ENCODE data around the gene FBXL7.

FBXL7 gene

DNA sequence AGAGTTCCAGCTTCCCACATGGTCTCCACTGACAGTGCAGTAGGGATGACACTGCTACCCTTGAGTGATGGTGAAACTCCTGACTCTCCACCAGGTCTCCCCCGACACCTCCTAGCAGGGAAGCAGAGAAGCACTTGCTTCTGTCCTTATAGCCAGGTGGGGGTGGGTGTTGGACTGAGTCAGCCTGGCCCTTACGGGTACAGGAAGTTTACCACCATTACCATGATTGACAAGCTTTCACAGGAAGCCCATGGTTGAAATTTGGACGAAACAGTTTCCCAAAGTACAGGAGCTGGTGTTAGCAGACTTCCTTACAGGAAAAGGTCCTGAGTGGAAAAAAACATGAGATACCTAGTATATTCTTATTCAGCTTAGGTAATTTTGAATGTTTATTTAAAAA lies 3.1 kb upstream of the FBXL7 start:
- Histone ChIP-seq H3K27me3 (ENCODE audit: low read length) (0 out of 2 replicates have a peak, but pooled peaks cover 3% of the 10 kb centered on the region), H3K27ac (ENCODE audit: low read depth, low read length) (no peak overlapping the region), H3K9ac (ENCODE audit: low read length) (no peak overlapping the region), H2AFZ (ENCODE audit: low read depth, low read length, severe bottlenecking) (no peak overlapping the region), H3K9me2 (replicated peaks; ENCODE audit: insufficient read depth, low read length) (no peaks in the 10 kb centered on the region), H3K4me2 (ENCODE audit: low read depth, low read length, poor library complexity, severe bottlenecking) (no peak overlapping the region), H3K36me3 (ENCODE audit: low read length) (no peaks in the 10 kb centered on the region), H3K4me3 (ENCODE audit: insufficient read depth, low read length, poor library complexity, severe bottlenecking) (no peak overlapping the region), H4K20me1 (ENCODE audit: low read depth, low read length) (no peaks in the 10 kb centered on the region), H3K9me3 (ENCODE audit: insufficient read depth, low read length) (no peaks in the 10 kb centered on the region), H3K79me2 (ENCODE audit: insufficient read depth, low read length) (no peaks in the 10 kb centered on the region), H3F3A (ENCODE audit: insufficient read depth) (no peaks in the 10 kb centered on the region)
- TF ChIP-seq, protein P1, sequence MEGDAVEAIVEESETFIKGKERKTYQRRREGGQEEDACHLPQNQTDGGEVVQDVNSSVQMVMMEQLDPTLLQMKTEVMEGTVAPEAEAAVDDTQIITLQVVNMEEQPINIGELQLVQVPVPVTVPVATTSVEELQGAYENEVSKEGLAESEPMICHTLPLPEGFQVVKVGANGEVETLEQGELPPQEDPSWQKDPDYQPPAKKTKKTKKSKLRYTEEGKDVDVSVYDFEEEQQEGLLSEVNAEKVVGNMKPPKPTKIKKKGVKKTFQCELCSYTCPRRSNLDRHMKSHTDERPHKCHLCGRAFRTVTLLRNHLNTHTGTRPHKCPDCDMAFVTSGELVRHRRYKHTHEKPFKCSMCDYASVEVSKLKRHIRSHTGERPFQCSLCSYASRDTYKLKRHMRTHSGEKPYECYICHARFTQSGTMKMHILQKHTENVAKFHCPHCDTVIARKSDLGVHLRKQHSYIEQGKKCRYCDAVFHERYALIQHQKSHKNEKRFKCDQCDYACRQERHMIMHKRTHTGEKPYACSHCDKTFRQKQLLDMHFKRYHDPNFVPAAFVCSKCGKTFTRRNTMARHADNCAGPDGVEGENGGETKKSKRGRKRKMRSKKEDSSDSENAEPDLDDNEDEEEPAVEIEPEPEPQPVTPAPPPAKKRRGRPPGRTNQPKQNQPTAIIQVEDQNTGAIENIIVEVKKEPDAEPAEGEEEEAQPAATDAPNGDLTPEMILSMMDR (IDR thresholded peaks at IDR 0.05; ENCODE audit: insufficient read depth, low read length, poor library complexity, severe bottlenecking), result no peak
- no peak for TF ChIP-seq EZH2phosphoT487 (conservative IDR thresholded peaks at IDR 0.05; ENCODE audit: low read length)

DNA sequence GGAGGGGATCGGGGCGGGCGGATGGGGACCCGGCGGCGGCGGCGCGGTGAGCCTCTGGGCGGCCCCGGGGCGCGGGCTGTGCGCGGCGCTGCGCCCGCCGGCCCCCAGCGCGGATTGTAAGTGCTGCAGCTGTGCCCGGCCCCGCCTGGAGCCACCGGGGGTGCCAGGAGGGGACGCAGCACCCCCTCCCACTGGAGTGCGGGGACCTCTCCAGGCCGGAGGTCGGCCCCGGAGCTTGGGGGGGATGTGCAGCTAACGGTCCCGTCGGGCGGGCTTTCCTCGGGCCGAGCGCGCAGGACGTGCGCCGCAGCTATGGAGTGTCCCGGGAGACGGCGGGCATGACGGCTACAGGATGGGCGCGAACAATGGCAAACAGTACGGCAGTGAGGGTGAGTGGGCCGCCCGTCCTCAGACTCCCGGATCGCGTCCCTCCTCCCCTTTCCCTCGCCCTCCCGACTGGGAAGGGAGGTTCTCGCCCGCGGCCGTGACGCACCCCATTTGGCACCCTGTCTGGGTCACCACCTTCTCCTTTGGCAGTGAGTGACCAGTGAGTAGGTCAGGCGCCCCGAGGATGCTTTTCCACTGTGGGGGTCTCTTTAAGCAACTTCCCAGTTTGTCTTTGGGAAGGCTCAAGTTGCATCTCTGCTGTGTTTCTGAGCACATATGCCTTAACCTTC lies 483 bp downstream of the FBXL7 start:
- H3F3A ChIP-seq (ENCODE audit: insufficient read depth), result no peaks in the 10 kb centered on the region
- H3K27me3 ChIP-seq (ENCODE audit: low read length), result 0 out of 2 replicates have a peak, but pooled peaks cover 3% of the 10 kb centered on the region
- H3K9me3 ChIP-seq (ENCODE audit: insufficient read depth, low read length), result no peaks in the 10 kb centered on the region
- H3K36me3 ChIP-seq (ENCODE audit: low read length), result no peaks in the 10 kb centered on the region
- H2AFZ ChIP-seq (ENCODE audit: low read depth, low read length, severe bottlenecking), result no peak overlapping the region
- no peak overlapping the region for H3K27ac ChIP-seq (ENCODE audit: low read depth, low read length)
- TF ChIP-seq EZH2phosphoT487 (conservative IDR thresholded peaks at IDR 0.05; ENCODE audit: low read length), result no peak
- TF ChIP-seq, protein P1 (IDR thresholded peaks at IDR 0.05; ENCODE audit: insufficient read depth, low read length, poor library complexity, severe bottlenecking), result no peak
- H3K79me2 ChIP-seq (ENCODE audit: insufficient read depth, low read length), result no peaks in the 10 kb centered on the region
- no peak overlapping the region for H3K9ac ChIP-seq (ENCODE audit: low read length)
- no peak overlapping the region for H3K4me3 ChIP-seq (ENCODE audit: insufficient read depth, low read length, poor library complexity, severe bottlenecking)
- H3K4me2 ChIP-seq (ENCODE audit: low read depth, low read length, poor library complexity, severe bottlenecking), result no peak overlapping the region
- H3K9me2 ChIP-seq (replicated peaks; ENCODE audit: insufficient read depth, low read length), result no peaks in the 10 kb centered on the region
- no peaks in the 10 kb centered on the region for H4K20me1 ChIP-seq (ENCODE audit: low read depth, low read length)

DNA sequence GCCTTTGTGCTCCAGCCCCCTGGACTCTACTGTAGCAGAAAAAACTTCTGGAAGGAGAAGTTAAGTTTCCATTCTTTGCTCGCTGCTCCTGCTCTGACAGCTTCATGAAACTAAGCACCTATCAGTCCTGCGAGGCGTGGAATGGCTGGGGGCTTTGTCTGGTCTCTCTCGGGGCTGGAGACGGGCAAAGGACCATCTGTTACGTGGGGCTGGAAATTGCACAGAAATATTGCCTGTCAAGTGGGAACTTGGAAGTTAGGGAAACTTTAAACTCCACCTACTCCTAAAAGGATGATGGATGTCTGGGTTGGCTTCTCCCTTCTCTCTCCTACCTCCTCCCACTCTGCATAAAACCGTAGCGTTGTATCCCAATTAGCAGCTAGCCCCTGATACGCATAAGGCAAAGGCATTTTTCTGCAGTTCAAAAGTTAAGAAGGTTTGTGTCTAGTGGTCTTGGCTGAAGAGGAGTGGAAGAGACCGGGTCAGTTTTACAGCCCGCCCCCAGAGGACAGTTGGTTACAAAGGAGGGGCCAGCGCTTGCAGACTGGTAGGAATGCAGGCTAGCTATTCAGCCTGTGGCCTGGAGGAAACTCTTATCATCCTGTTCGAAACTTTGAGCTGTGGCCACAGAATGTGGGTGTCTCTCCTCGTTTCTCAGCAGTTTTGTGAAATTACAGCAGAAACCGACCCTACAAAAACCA lies 1.3 kb downstream of the FBXL7 start:
- H3K4me3 ChIP-seq (ENCODE audit: insufficient read depth, low read length, poor library complexity, severe bottlenecking), result no peak overlapping the region
- no peak overlapping the region for H2AFZ ChIP-seq (ENCODE audit: low read depth, low read length, severe bottlenecking)

More for the DNA sequence above, 1.3 kb downstream of the FBXL7 start:
- no peak overlapping the region for H3K9ac ChIP-seq (ENCODE audit: low read length)
- H3K36me3 ChIP-seq (ENCODE audit: low read length), result no peaks in the 10 kb centered on the region
- no peak overlapping the region for H3K4me2 ChIP-seq (ENCODE audit: low read depth, low read length, poor library complexity, severe bottlenecking)
- H3K9me2 ChIP-seq (replicated peaks; ENCODE audit: insufficient read depth, low read length), result no peaks in the 10 kb centered on the region
- 0 out of 2 replicates have a peak, but pooled peaks cover 3% of the 10 kb centered on the region for H3K27me3 ChIP-seq (ENCODE audit: low read length)
- H3K9me3 ChIP-seq (ENCODE audit: insufficient read depth, low read length), result no peaks in the 10 kb centered on the region
- no peaks in the 10 kb centered on the region for H3F3A ChIP-seq (ENCODE audit: insufficient read depth)
- no peak for TF ChIP-seq EZH2phosphoT487 (conservative IDR thresholded peaks at IDR 0.05; ENCODE audit: low read length)
- TF ChIP-seq, protein P1 (IDR thresholded peaks at IDR 0.05; ENCODE audit: insufficient read depth, low read length, poor library complexity, severe bottlenecking), result no peak
- no peaks in the 10 kb centered on the region for H3K79me2 ChIP-seq (ENCODE audit: insufficient read depth, low read length)
- no peak overlapping the region for H3K27ac ChIP-seq (ENCODE audit: low read depth, low read length)
- H4K20me1 ChIP-seq (ENCODE audit: low read depth, low read length), result no peaks in the 10 kb centered on the region
